ENCODE data around the gene PIH1D1.

GRCh38 chr19:49445997-49446396 lies 5.6 kb downstream of the PIH1D1 start:
- TF ChIP-seq EZH2 (IDR thresholded peaks at IDR 0.05; ENCODE audit: borderline replicate concordance, low read depth, low read length, poor library complexity, severe bottlenecking): no peak
- TF ChIP-seq CTCF (conservative IDR thresholded peaks at IDR 0.05; ENCODE audit: low read depth, low read length): no peak
